ENCODE data around the gene RGL2.
A peak's percentile ranks its signal among the peaks of the same experiment; 100 is the strongest.
"Not testable (repeated sequence)": the region's sequence is repeated elsewhere in the genome, so short reads cannot be mapped to it uniquely, and the experiment has no call there.

RGL2 gene

GRCh38 chr6:33292996-33293682 lies 5.6 kb downstream of the RGL2 start:
- DNase-seq, result no peak

- no peak for DNase-seq
Observed at GRCh38 chr6:33290459-33290858, 8.3 kb downstream of the RGL2 start.

- DNase-seq, result no peak
Observed at GRCh38 chr6:33289784-33290315, 8.9 kb downstream of the RGL2 start.

- no peak for DNase-seq
Observed at GRCh38 chr6:33288921-33289783, 9.6 kb downstream of the RGL2 start, which contains the start of the genes PFDN6 and WDR46. Gene PFDN6 (plus strand): TSS chr6:33289601. CDS start chr6:33289857, 256 bp downstream. Gene WDR46 (minus strand): TSS chr6:33289239. CDS start chr6:33289170, 69 bp downstream.

- DNase-seq, result no peak
Observed at GRCh38 chr6:33288141-33288920, 10.4 kb downstream of the RGL2 start.

GRCh38 chr6:33286946-33287914 lies 11.5 kb downstream of the RGL2 start:
- DNase-seq, result no peak

GRCh38 chr6:33285214-33285613 lies 13.5 kb downstream of the RGL2 start:
- DNase-seq, result not testable (repeated sequence)

GRCh38 chr6:33280539-33280938 lies 18.2 kb downstream of the RGL2 start:
- DNase-seq, result no peak

GRCh38 chr6:33279971-33280511 lies 18.7 kb downstream of the RGL2 start:
- DNase-seq, result no peak

GRCh38 chr6:33279257-33279695 lies 19.5 kb downstream of the RGL2 start:
- DNase-seq, result no peak

- no peak for DNase-seq
Observed at GRCh38 chr6:33278810-33279209, 19.9 kb downstream of the RGL2 start.

GRCh38 chr6:33278392-33278741 lies 20.4 kb downstream of the RGL2 start:
- DNase-seq, result no peak

GRCh38 chr6:33277663-33278391 lies 20.9 kb downstream of the RGL2 start:
- DNase-seq, result peak; percentile 21

- peak; percentile 60 for DNase-seq
Observed at GRCh38 chr6:33276864-33277662, 21.7 kb downstream of the RGL2 start, which contains the start of gene B3GALT4. Gene B3GALT4 (plus strand): TSS chr6:33277123. CDS start chr6:33277420, 297 bp downstream.

GRCh38 chr6:33276581-33276863 lies 22.2 kb downstream of the RGL2 start:
- no peak for DNase-seq

GRCh38 chr6:33275795-33276580 lies 22.8 kb downstream of the RGL2 start:
- not testable (repeated sequence) for DNase-seq

GRCh38 chr6:33273924-33274902 lies 24.5 kb downstream of the RGL2 start:
- no peak for DNase-seq
